NCI-H1694 treated with DMSO at 0.1 percent for 48 hours (cell line): ENCODE measurements around the gene JAG2.
"Not testable (repeated sequence)": the region's sequence is repeated elsewhere in the genome, so short reads cannot be mapped to it uniquely, and the experiment has no call there.

ENCODE experiments used
- DNase-seq: peaks from one replicate; lab custom pipeline; 2025; lab: John Stamatoyannopoulos, UW

Gene JAG2

DNA sequence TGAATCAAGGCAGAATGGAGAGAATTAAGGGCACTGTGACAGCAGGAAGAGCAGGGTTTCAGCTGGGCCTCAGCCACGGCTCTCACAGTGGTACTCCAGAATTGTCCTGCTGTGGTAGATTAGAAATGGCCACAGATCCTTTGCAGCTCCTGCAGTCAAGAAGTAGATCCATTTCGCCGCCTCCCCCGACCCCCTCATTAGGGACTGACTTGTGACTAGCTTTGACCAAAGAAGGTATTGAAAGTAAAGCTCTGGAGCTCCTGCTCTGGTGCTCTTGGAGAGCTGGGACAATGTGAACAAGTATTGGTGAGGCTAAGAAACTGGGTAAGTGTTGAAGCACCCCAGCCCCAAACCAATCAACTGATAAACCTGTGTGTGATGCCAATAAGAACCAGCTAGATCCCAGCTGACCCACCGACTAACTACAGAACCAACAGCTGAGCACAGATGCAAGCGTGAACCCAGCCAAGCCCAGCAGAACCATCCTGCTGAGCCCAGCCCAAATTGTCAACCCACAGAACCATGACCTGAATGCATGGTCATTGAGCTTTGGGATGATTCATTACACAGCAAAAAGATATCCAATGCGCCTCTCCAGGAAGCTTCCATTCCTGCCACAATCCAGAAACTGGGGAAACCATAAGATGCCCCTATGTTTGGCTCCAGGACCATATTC, 50.7 kb downstream of the JAG2 start:
- DNase-seq, result no peak

DNA sequence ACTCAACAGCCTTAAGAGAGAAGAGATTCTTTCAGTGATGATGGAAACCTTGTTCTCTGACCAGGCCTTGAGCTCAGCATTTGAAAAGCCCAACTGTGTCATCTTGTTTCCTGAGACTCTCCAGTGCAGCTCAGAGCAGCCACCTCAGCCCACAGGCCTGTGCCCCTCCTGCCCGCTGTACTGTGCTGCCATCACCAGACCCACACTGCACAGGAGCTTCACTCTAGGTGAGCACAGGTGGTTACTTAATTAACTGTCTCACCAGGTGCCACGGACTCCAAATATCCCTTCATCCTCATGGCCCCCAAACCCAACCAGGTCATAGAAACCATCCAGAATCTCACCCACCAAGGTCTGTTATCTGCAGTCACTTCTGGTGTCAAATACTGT, 51.3 kb downstream of the JAG2 start:
- no peak for DNase-seq

DNA sequence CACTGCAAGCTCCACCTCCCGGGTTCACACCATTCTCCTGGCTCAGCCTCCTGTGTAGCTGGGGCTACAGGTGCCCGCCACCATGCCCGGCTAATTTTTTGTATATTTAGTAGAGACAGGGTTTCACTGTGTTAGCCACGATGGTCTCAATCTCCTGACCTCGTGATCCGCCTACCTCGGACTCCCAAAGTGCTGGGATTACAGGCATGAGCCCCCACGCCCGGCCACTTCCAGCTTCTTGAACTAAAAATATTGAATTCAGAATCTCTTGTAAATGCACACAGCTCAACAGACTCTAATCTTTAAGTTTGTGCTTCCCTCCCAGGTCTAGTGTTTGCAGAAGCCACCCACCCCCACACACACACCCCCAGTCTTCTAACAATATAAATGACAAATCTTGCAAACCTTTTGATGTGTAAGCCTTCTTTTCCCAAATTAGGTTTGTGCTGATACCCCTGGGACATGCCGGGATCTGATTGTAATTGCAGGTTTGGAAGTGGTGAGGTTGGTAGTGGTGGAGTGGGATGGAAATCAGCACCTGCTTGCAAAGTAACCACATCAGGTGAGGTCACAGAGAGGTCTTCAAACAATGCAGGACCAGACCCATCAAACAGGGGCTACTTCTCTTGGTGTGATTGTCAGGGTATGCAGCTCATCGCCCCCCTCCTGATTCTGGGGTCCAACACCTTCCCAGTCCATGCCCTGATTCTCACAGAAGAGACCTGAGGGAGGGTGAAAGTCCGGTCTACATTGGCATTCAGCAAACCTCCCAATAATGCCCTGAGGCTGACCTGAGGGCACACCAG, 51.9 kb downstream of the JAG2 start:
- no peak for DNase-seq

DNA sequence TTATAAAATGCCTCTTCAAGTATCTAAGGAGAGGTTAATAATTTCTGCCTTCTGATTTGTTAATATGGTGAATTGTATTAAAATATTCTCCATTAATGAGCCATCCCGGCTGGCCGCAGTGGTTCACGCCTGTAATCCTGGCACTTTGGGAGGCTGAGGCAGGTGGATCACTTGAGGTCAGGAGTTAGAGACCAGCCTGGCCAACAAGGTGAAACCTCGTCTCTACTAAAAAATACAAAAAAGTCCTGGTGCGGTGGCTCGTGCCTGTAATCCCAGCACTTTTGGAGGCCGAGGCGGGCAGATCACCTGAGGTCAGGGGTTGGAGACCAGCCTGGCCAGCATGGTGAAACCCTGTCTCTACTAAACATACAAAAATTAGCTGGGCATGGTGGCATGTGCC, 59.3 kb downstream of the JAG2 start:
- not testable (repeated sequence) for DNase-seq

DNA sequence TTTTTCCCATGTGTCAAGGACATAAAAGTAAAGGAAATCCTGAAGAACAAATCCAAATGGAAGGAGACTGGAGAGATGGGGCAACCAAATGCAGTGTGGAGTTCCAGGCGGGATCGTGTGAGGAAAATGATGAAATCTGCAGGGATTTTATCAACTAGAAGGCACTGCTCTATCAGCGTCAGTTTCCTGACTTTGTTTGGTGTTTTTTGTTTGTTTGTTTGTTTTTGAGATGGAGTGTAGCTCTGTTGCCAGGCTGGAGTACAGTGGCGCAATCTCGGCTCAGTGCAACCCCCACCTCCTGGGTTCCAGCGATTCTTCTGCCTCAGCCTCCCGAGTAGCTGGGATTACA, 60.1 kb downstream of the JAG2 start:
- no peak for DNase-seq

DNA sequence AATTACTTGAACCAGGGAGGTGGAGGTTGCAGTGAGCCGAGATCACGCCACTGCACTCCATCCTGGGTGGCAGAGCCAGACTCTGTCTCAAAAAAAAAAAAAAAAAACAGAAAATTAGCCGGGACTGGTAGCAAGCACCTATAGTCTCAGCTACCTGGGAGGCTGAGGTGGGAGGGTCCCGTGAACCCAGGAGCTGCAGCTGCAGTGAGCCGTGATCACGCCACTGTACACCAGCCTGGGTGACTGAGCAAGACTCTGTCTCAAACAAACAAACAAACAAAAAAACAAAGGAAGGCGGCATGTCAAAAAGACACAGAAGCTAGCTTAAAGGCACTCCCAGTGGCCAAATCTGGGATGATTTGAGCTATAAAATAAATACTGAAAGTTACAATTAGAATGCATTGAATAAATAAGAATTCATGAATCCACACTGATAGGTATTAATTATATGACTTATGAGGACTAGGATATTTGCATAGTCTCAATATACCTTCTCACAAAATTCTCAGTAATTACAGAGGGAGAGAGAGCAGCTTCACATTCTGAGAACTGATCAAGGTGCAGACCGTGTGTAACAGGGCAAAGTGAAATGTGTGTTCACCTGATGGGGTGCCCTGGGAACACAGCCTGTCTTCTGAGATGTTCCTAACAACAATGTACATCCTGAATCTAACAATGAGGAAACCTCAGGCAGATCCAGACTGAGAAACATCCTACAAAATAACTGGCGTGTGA, 60.6 kb downstream of the JAG2 start:
- no peak for DNase-seq

DNA sequence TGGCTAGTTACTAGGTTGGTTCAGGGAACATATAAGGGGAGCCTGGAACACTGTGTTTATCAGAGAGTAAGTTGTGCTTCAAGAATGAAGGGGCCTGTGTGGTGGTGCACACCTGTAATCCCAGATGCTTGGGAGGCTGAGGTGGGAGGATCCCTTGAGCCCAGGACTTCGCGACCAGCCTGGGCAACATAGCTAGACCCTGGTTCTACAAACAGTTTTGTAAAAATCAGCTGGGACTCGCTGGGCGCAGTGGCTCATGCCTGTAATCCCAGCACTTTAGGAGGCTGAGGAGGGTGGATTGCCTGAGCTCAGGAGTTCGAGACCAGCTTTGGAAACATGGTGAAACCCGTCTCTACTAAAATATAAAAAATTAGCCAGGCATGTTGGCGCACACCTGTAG, 61.2 kb downstream of the JAG2 start:
- DNase-seq, result no peak

DNA sequence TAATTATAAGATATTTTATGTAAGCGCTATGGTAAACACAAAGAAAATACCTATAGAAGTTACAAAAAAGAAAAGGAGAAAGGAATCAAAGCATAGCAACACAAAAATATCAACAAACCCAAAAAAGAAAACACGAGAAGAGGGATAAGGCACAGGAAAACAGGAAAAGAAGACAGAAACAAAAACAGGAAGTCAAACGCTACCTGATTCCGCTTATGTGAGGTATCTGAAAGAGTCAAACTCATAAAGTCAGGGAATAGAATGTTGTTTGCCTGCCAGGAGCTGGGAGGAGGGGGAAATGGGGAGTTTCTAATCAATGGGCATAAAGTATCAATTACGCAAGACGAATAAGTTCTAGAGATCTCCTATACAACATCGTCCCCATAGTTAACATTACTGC, 63.4 kb downstream of the JAG2 start:
- no peak for DNase-seq

DNA sequence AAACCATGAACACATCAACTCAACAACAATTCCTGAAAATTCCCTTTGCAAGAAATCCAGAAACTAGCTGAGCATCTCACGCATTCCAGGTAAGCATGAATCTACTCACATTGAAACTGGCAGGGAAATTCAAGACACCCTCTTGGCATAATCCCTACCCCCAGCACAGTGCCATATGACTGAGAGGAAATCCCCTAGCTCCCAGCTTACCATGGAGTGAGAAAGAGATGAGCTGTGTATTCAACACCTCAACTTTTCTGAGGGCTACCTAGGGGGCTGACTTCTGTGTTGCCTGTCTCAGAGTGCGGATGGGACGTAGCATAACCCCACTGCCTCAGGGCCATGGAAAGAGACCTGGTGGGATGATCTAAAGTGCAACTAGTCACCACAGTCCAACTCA, 65.7 kb downstream of the JAG2 start:
- DNase-seq, result no peak

DNA sequence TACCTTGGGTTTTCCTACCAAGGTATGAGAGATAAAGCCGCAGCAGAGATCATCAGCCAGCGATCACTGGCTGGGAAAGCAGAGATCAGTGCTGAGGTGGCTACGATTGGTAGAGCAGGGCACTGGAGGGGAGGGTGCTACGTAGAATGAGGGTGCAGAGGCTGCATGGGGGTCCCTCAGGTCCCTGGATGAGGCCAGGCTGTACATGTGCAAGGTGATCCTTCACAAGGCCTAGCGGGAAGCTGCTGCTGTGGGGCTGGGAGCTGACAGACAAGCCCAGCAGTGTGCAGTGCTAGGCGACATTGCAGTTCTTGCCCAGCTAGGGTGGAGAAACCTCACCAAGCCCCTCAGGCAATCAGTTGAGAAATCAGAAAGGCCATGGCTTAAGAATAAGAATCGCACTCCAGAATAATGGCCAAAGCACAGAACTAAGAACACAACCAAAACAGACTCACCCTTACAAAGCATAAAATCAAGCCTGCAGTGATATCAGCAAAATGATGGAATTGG, 66.2 kb downstream of the JAG2 start:
- no peak for DNase-seq

DNA sequence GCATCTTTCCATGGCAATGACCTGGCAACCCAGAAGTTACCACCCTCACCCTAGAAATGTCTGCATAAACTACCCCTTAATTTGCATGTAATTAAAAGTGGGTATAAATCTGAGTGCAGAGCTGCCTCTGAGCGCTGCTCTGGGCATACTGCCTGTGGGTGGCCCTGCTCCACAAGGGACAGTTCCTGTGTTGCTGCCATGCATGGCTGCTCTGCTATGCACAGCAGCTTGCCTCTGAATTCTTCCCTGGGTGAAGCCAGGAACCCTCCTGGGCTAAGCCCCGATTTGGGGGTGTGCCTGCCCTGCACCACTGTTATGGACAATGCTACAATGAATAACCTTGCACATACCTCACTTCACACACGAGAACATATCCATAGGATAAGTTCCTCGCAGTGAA, 67.7 kb downstream of the JAG2 start:
- DNase-seq, result no peak

DNA sequence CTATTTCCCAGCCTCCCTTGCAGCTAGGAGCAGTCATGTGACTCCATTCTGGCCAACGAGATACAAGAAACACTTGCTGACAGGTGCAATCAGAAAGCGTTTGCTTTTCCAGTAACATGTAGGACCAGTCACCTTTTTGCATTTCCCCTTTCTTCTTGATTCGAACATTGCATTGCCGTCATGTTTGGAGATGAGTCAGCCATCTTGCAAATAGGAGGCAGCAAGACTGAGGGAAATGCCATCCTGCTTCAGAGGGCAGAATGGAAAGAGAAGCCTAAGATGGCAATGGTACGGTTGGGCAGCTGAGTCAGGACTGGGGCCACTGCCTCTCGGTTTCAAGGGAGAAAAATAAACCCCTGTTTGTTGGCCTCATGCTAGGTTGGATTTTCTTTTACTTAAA, 68.8 kb downstream of the JAG2 start:
- no peak for DNase-seq

DNA sequence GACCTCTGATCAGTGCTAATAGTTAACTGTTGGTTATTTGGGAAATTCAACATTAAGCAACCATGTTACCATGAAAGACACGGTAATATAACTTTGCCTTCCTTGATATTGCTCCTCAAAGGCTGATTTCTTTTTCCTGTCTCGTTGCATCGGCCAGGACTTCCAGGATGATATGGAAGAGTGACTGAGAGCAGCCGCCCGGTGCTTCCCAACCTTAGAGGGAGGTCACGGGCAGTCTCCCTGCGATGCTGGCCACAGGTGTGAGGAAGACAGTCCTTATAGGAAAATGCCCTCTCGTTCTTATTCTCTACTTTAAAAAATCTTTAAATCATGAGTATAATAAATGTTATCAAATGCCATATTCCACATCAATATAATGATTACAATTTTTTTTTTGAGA, 70.3 kb downstream of the JAG2 start:
- no peak for DNase-seq

DNA sequence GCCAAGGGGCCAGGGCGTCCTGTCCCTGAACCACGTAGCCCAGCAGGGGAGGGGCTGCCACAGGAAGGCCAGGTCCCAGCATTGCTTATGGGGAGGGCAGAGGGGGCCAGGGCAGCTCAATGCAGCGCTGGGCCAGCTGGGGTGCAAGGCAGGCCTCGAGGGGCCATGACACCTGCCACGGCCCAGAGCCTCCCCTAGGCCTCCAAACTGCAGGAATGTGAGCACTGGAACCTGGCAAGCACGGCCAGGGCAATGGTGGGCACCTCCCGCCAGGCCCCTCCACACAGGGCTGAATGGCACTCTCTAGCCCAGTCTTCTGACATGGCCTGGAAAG, 70.8 kb downstream of the JAG2 start:
- DNase-seq, result no peak

DNA sequence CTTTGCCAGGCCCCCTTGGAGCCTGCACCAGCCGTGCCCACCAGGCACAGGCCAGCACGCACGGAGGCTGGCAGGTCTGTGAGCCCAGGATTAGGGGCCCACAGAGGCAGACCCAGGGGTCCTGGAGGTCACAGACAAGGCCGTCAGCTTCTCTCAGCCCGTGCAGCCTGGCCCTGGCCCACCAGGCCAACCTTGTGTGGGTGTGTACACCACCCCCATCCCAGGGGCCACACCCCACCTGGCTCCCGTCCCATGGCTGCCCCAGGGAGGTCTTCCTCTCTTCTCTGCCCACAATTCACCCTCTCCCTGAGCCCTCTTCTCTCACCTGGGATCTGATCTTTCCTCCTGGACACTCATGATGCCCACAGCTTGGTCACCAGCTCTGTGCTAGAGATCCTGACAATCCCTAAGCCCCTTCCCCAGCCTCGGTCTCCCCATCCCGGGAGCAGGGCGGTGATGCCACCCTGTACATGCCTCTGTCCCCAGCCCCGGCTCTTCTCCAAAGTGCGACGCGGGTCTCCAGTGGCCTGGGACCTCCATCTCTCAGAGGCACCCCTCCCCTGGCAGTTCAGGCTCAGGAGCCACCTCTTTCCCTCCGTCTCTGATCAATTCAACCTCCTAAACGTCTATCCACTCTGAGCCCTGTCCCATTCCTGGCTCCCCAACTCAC, 72.2 kb downstream of the JAG2 start:
- DNase-seq, result no peak

DNA sequence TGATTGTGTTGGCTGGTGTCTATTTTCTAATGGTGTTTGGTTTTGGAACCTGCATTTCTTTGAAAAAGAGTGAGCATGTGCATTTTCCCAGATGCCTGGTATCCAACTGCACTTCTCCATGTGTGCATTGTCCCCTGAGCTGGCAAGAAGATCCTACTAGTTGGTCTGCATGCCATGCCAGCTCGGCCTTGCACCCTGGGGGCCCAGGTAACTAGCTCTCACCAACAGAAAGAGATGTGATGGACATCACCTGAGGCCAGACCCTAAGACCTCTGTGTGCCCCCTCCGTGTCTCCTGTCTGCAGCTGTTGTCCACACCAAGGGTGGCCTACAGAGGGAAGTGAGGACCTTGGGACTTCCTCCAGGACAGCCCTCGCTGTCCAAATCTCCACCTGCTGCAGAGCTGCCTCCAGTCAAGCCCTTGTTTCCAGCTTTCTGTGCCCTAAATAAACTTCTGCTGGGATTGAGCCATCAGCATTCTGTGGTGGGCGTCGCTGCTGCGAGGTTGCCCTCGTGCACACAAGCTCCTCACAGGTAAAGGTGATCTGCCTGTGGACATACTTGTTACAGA, 73.3 kb downstream of the JAG2 start:
- DNase-seq, result no peak

DNA sequence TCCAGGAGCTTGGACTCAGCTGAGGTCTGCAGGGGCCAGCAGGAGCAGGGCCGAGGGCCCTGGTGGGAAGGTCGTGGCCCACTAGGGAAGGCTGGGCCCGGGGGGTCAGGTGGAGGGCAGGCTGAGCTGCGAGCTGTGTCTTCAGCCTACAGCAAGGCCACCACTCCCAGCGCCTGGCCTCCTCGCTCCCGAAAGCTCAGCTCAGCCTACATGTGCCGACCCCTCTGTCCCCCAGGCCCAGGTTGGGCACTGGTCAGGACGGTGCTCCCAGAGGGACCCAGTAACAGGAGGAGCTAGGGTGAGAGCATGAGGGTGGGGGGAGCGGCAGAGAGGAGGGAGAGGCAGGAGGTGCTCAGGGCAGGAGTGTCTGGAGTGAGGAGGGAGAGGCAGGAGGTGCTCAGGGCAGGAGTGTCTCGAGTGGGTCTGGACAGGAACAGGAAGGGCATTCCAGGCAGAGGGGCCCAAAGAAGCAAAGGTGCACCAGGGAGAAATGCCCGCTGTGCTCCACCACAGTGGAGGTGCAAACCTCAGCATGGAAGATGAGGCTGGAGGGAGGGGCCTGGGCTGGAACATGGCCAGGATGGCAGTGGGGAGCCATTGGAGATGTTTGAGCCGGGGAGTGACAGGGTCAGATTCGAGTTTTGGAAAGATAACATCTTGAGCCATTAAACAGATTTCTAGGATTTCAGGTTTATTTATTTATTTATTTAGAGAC, 74.2 kb downstream of the JAG2 start:
- no peak for DNase-seq

DNA sequence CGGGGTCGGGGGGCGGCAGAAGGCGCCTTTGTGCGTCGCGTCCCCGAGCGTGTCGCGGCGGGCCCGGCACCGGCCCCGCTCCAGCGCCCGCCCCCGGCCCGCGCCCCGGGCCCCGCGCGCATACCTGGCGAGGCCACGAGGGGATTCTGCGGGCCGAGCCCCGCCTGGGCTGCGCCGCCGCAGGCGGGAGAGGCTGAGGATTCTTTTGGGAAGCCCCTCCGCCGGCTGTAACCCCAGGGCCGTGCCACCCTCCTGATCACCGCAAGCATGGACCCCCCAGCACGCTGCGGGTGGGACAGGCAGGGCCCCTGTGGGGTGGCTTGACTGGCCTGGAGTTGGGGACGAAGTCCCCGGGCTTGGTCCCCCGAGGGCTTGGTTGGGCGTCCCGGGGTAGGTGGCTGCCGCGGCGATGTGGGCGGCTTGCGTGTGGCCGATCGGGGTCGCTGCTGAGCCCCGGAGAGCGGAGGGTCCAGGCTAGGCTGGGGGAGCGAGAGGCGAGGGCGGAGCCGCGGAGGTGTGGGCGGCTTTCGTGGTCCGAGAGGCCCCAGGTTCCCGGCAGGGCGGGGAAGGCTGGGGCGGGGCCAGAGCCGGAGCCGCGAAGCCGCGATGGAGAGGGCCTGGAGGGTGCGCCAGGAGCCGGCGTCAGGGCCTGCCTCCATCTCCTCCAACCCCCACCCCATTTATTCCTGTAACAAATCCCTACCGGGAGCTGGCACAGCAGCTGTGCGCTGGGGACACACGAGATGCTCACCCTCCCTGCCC, 75.0 kb downstream of the JAG2 start:
- DNase-seq, result peak; percentile 93

DNA sequence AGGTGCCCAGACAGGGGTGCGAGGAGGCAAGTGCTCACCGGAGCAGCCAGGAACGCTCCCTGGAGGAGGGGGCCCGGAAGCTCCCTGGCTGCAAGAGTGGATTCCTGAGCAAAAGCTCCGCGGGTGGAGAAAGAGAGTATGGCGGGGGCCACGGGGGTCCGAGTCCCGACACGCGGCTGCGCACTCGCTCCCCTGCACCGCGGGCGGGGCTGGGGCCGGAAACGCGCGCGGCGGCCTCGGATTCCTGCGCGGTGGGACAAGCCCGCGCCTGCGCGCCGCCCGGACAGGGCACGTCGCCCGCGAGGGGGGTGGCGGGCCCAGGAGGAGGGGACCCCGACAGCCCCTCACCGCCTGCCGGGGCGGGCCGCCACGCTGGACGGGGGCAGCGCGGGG, 75.5 kb downstream of the JAG2 start:
- DNase-seq, result peak; percentile 70

DNA sequence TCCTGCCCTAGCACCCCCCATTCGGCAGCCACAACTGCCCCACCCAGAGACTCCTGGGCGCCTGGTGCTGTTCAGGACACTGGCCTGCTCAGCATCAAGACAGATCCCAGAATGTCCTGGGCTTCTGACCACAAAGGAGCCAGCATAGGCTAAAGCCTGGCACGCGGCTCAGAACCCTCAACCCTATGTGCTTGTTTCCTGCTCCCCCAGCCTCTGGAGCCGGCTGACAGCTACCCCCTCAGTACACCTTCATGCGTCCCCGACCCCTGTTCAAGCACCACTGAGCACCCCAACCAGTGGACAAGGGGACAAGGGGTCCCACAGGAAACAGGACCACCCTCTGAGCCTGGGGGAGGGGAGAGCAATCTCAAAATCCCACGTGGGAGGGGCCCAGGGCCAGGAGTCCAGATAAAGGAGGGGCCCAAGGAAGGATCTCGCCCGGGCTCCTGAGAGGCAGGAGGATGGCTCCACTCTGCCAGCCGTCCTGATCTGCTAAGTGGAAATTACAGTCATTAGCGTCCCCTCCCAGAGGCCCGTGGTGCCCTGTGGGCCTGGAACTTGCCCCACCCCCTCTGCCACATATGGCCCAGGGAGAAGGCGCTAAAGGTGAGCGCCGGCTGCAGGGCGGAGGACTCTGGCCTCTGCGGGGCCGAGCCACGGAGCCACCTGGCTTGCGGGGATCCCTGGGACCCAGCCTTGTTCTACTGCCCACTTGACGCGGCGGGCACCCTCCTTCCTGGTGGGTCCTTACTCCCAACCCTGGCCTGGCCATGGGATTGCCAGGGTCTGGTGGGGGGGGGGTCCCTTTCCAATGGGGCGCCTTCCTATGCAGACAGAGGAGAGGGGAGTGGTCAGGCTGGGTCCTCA, 76.2 kb downstream of the JAG2 start:
- DNase-seq, result peak; percentile 78
